ENCODE results near the gene PET100.

GRCh38 chr19:7620442-7621412 is 8.9 kb upstream of the PET100 start:
- no peak for TF ChIP-seq RAD21 (conservative IDR thresholded peaks at IDR 0.05)
- no peak for TF ChIP-seq SMC3 (conservative IDR thresholded peaks at IDR 0.05; ENCODE audit: poor library complexity)
- no peak for TF ChIP-seq REST (IDR thresholded peaks at IDR 0.05; ENCODE audit: borderline replicate concordance)
- TF ChIP-seq EP300 (conservative IDR thresholded peaks at IDR 0.05; ENCODE audit: poor library complexity, severe bottlenecking): no peak
- TF ChIP-seq CTCF (IDR thresholded peaks at IDR 0.05; ENCODE audit: poor library complexity, severe bottlenecking): no peak
- no peak for TF ChIP-seq TAF1 (IDR thresholded peaks at IDR 0.05; ENCODE audit: low read depth)

All from neural cell (in vitro differentiated cells).